HG02938 (cell line): Measurements from ENCODE around the gene ADAM8.
A peak's percentile ranks its signal among the peaks of the same experiment; 100 is the strongest.
"Not testable (repeated sequence)": the region's sequence is repeated elsewhere in the genome, so short reads cannot be mapped to it uniquely, and the experiment has no call there.

Experiments used
- ATAC-seq: cut with Tn5 transposase; IDR thresholded peaks from one replicate; pipeline ENCODE4 v1.9.1; 2021; ENCODE audit warnings: mild to moderate bottlenecking, moderate library complexity; ENCODE audit not compliant: unreplicated experiment

ADAM8 gene

DNA sequence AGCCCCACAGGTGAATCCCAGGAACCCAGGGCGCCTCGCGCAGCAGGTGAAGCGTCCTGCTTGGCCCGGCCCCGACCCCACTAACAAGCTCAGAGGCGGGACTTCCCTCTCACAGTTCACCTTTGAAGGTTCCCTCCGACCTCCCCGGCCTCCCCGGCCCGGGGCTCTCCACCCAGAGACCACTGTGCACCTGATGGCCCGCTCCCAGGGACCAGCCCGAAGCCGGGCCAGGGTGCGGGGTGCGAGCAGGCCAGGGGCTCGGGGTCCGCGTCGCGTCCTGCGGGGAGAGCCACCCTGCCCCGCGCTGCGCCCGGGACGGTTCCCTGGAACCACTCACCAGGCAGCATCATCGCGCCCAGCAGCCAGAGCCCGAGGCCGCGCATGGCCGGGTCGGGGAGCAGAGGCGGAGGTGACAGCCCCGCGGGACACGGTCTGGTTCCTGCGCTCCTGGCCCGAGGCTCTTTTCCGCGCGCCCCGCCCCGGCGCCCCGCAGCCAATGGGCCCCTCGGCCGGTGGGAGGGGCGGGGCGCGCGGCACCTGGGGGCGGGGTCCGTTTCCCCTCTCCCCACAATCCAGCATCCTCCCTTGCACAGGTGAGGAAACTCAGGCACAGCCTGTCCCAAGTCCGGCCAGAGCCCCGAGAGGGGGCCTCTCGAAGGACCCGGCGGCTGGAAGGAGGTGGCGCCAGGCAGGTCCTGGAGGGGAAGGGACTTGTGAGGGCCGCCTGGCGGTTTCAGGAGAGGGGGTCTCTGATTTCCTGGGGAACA, at the start of gene ADAM8:
TSS of gene ADAM8 (minus strand) at position 434 of the 767 bp plus-strand sequence. CDS start at position 383, 51 bp downstream.
- peak; percentile 34 for ATAC-seq

DNA sequence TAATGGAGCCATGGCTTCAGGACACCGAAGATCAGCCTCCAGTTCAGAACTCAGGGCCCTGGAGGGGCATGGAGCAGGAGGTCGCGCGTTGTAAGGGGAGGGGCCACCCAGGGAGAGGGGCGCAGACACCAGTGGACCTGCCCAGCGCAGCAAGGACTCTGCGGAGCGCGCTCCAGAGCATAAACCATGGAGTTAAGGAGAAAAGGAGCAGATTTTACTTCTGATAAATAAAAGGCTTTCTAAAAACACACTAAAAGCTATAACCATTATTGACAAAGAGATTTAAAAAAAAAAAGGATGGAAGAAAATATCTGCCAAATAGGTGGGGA, 49.5 kb upstream of the ADAM8 start:
- no peak for ATAC-seq

DNA sequence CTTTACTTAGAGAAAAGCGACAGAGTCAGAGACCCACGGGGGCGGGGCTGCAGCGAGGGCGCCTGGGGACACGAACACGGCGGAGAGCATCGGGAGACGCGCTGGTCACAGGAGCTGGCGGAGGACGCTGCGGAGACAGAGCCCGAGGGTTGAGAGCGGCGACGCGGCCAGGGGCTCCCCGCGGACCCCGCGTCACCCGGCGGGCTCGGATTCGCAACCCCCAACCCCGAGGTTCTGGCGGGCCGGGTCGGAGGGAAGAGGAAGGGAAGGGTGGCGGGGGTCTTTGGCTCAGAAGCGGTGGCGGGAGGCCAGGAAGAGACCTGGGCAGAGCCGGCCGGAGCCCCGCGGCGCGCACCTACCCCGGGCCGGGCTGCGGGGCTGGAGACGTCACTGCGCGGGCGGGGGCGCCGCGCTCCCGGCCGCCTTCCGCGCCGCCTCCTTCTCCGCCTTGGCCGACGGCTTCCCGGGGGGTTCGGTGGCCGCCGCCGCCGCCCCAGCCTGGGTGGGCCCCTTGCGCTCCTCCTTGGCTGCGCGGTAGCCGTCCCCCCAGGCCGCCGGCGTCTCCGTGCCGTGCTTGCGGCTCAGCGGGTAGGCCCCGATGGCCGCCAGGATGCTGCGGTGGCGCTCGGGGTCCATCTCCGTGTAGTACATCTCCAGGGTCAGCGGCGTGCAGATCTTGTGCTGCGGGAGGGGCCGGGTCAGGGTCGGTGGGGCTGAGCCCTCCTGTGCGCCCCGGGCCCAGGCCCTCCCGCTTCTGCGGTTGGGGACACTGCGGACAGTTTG, 49.0 kb upstream of the ADAM8 start:
- ATAC-seq, result no peak

DNA sequence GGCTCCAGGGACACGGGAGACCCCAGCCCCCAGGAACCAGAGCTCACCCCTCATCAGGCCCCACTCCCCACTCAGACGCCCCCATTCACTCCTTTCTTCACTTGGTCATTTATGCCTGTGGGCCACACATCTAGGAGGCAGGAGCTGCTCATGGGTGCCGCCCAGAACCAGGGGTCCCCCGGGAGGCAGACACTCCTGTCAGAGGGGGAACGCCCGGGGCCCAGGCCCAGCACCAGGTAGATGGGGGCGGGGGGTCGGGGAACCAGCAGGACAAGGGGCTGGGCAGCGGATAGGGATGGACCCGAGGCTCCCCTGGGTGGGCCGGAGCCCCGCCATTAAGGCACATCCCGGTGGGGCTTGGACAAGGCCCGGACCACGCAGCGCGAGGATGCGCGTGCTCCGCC, 48.2 kb upstream of the ADAM8 start:
- ATAC-seq, result no peak

DNA sequence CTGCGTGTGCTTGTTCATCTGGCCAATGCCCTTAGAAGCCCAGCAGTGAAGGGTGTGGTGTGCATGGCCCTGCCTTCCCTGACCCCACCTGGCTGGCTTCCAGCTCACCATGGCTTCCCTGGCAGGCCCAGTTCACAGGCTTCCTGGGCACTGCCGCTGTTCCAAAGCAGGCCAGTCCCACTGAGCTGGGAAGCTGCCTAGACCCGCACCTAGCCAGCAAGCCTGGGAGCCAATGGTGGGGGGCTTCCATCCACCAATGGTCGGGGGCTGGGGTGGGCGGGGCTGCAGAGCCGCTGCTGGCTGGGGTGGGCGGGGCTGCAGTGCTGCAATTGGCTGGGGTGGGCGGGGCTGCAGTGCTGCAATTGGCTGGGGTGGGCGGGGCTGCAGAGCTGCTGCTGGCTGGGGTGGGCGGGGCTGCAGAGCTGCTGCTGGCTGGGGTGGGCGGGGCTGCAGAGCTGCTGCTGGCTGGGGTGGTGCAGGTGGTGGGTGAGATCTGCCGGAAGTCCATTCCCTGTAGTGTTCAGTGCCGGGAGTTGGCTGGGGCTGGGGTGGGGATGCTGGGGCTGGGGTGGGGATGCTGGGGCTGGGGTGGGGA, 47.6 kb upstream of the ADAM8 start:
- no peak for ATAC-seq

DNA sequence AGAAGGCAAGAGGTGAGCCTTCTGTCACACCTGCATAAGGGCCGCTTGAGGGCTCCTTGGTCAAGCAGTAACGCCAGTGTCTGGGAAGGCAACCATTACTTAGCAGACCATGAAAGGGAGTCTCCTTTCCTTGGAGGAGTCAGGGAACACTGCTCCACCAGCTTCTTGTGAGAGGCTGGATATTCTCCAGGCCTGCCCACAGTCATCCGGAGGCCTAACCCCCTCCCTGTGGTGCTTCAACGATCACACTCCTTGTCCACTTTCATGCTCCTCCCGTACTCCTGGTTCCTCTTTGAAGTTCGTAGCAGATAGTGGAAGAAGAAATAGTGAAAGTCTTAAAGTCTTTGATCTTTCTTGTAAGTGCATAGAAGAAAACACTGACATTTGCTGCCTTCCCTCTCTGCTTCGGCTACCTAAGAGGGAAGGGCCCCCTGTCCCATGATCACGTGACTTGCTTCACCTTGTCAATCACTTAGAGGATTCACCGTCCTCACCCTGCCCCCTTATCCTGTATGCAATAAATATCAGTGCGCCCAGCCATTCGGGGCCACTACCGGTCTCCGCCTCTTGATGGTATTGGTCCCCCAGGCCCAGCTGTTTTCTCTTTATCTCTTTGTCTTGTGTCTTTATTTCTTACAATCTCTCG, 45.5 kb upstream of the ADAM8 start:
- ATAC-seq, result not testable (repeated sequence)

DNA sequence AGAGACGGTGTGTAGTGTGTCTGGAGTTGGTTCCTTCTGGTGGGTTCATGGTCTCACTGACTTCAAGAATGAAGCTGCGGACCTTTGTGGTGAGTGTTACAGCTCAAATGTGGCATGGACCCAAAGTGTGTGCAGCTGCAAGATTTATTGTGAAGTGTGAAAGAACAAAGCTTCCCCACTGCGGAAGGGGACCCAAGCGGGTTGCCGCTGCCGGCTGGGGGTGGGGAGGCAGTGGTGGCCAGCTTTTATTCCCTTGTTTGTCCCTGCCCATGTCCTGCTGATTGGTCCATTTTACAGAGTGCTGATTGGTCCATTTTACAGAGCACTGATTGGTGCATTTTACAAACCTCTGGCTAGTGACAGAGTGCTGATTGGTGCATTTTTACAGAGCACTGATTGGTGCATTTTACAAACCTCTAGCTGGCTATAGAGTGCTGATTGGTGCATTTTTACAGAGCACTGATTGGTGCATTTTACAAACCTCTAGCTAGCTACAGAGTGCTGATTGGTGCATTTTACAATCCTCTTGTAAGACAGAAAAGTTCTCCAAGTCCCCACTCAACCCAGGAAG, 44.3 kb upstream of the ADAM8 start:
- not testable (repeated sequence) for ATAC-seq

DNA sequence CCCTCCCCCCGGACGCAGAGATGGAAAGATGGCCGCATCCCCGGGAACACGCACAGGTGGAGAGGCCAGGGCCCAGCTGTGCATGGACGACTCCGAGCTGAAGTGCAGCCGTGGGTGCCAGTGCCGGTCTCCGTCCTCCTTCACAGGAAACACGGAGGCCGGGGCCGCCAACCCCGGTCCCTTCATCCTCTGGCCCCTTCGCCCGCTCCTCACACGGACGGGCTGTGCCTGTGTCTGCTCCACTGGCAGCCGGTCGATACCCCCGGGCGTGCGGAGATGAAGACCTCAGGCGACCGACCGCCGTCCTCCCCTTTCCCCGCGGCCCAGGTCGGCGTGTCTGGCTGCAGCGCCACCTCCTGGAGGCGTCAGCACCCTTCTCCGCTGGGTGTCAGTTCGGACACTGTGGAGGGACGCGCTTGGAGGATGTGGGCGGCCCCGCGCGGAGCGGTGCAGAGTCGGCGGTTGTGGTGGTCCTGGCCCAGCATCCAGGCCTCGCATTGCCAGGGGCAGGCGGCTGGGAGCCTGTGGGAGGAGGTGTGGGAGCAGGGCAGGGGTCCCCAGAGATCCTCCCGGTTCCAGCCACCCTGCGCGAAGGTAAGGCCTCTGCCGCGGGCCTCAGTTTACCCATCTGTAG, 41.9 kb upstream of the ADAM8 start:
- peak; percentile 82 for ATAC-seq

DNA sequence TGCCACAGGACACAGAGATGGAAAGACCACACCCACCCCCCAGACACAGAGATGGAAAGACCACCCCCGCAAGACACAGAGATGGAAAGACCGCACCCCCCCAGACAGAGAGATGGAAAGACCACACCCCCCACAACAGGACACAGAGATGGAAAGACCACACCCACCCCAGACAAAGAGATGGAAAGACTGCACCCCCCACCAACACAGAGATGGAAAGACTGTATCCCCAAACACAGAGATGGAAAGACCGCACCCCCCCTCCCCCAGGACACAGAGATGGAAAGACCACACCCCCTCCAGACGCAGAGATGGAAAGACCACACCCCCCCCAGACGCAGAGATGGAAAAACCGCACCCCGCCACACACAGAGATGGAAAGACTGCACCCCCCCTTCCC, 40.1 kb upstream of the ADAM8 start:
- no peak for ATAC-seq

DNA sequence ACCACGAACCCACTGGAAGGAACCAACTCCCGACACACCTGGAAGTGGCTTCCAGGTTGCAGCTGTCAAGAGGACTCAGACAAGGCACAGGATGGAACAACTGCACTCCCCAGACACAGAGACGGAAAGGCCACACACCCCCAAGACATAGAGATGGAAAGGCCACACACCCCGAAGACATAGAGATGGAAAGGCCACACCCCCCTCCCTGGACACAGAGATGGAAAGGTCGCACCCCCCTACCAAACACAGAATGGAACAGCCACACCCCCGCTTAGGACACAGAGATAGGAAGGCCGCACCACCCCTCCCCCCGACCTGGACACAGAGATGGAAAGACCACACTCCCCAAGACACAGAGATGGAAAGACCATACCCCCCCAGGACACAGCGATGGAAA, 39.6 kb upstream of the ADAM8 start:
- ATAC-seq, result no peak

DNA sequence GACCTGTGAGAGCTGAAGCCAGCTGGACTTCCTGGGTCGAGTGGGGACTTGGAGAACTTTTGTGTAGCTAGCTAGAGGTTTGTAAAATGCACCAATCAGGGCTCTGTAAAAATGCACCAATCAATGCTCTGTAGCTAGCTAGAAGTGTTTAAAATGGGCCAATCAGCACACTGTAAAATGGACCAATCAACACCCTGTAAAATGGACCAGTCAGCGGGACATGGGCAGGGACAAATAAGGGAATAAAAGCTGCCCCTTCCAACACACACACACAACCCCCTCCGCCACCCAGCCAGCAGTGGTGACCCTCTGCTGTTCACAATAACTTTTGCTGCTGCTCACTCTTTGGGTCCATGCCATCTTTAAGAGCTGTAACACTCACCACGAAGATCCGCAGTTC, 39.2 kb upstream of the ADAM8 start:
- ATAC-seq, result no peak

DNA sequence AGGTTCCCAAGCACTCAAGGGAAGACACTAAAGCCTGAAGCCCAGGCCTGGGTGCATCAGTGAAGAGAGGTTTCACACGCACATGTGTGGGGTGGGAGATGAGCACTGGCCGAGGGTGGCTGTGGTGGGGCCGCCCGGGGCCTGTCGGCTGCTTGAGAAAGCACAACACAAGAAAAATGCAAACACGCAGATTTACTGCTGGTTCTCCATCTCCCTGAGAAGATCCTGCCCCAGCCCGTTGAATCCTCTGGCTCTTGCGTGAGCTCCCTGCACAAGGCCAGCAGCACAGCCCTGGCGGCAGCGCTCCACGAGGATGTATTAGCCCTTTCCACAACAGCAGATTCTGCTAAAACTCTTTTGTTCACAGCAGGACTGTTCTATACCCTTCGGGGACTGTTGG, 38.2 kb upstream of the ADAM8 start:
- ATAC-seq, result no peak

DNA sequence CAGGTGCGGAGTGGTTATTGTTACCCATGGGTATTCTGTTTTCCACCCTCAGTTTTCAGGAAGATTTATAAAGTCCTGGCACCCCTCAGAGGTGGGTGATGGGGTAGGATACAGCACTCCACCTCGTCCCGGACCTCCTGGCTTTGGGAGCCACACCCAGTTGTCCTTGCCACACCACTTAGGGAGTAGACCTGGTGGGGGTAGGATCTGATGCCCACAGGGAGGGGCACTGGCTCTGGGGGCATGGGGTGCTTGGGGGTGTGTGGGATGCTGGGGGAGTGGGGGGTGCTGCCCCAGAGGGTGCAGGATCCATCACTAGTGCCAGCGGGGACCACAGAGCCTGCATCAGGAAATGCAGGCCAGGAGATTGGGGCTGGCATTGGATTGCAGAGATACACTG, 36.5 kb upstream of the ADAM8 start:
- no peak for ATAC-seq

DNA sequence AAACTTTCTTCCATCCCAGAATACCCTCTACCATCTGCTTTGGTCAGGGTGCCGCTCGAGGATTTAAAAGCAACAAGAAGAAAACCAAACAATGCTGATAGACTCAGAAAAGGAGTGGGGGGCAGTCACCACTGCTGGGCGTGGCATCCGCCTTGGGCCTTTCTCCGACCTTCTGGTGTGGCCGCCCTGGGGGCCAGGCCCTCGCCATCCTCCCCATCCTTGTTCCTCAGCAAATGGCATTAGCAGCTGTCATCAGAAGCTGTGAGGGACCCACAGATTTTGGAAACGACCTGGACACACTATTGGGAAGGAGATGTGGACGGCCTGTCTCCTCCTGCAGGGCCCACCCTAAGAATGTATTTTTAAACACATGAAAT, 36.1 kb upstream of the ADAM8 start:
- no peak for ATAC-seq

DNA sequence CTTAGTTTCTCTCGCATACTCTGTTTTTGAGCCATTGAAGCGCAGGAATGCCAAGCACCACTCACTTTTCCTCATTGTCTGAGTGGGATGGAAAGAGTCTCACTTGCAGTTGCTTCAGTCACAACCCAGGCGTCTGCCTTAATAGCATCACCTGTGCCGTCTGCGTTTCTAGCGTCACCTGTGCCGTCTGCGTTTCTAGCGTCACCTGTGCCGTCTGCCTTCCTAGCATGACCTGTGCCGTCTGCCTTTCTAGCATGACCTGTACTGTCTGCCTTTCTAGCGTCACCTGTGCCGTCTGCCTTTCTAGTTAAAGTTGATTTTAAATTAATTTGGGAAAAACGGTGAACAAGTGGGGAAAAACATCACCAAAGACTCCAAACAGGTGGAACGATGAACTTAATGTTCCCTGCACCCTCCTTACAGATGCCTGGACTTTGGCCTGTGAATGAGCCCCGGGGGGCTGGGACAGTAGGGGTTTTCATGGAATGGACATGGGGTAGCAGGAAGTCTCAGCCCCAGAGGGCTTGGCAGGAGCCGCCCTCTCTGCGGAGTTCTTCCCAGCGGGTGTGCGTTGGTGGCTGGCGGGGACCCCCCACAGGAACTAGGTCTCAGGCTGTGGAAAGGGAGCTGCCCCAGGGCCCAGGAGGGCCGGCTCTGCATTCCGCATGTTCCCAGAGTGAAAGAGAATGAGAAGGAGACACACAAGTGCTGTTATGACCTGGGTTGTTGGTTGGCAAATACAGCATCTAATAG, 35.5 kb upstream of the ADAM8 start:
- no peak for ATAC-seq

DNA sequence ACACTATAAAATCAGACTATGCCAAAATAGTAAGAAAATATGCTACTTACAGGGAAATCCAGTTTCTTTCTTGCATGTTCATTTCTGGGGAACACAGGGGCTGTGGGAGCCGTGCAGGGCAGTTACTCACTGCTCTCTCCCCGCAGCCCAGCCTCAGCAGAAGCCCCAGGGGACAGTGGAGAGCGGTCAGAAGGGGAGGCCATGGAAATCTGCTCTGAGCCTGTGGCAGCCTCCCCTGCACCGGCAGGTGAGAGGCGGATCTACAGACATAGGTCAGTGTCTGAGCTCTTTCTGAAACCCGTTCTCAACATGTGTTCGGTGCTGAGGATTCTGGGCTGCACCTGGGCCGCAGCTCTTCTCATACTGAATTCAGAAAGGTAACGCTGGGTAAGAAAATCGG, 34.9 kb upstream of the ADAM8 start:
- no peak for ATAC-seq

DNA sequence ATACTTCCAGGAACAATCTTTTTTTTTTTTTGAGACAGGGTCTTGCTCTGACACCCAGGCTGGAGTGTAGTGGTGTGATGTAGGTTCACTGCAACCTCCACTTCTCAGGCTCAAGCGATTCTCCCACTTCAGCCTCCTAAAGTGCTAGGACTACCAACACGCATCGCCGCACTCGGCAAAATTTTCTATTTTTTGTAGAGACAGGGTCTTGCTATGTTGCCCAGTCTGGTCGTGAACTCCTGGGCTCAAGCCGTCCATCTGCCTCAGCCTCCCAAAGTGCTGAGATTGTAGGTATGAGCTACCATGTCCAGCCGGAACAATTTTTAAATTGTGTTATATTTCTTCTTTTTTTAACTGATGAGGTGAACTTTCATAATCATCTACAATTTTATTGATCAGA, 34.1 kb upstream of the ADAM8 start:
- ATAC-seq, result no peak

DNA sequence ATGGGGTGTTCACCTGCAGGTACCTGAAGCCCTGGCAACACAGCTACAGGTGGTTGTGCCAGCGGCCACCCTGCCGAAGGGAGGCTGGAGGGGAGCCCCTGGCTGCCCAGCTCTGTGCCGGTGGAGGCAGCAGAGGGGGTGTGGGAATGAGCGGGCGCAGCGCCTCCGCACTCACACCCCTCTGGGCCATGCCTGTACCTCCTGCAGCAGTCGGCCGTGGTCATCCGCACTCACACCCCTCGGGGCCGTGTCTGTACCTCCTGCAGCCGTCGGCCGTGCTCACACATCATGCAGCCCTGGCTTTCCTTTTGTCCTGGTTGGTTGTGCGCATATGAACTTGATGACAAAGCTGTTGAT, 33.7 kb upstream of the ADAM8 start:
- ATAC-seq, result no peak

DNA sequence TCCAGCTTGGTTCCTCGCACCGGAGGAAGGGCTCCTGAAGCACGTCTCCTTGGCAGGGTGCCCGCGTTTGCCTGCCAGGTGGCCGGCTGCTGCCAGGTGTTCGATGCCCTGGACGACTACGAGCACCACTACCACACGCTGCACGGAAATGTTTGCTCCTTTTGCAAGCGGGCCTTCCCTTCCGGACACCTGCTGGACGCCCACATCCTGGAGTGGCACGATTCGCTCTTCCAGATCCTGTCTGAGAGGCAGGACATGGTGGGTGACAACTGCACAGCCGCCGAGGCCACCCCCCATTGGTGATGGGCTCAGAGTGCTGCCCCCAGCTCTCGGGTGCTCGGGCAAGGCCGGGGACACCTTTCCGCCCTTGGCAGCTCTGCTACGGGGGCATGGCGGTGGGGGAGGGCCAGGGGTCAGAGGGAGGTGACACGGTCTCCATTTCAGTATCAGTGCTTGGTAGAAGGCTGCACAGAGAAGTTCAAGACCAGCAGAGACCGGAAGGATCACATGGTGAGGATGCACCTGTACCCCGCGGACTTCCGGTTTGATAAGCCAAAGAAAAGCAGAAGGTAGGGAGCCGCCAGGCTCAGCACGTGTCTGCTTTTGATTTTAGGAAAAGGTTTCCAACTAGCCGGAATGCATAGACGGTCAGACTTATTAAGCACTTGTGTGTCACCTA, 33.2 kb upstream of the ADAM8 start:
- no peak for ATAC-seq
